ENCODE results near the gene CST8.

The CST8 gene

GRCh38 chr20:23524146-23524545 lies 33.2 kb downstream of the CST8 start:
- no peak for DNase-seq

- no peak for DNase-seq
Measured at GRCh38 chr20:23526850-23527249, 35.9 kb downstream of the CST8 start.

DNA sequence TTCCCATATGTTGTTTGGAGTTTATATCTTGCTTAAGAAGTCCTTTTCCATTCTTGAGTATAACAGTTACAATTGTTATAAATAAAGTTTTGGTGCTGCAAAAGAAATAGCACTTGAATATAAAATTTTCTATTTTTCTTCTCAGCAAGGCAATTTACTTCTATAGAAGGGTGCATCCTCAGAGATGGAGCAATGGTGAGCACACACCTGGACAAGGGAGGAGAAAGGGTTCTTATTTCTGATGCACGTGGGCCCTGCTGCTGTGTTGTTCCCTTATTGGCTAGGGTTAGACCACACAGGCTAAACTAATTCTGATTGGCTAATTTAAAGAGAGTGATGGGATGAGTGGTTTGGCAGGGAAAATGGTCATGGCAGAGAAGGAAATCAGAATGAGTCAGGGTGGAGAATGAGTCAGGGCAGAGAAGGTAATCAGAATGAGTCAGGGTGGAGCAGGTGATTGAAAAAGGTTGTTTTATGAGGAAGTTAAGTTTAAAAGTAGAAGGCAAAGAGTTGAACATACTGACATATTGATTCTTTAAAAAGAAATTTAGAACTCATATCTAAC lies 38.0 kb downstream of the CST8 start:
- no peak for DNase-seq

GRCh38 chr20:23530937-23531567 lies 40.1 kb downstream of the CST8 start:
- DNase-seq, result no peak

DNA sequence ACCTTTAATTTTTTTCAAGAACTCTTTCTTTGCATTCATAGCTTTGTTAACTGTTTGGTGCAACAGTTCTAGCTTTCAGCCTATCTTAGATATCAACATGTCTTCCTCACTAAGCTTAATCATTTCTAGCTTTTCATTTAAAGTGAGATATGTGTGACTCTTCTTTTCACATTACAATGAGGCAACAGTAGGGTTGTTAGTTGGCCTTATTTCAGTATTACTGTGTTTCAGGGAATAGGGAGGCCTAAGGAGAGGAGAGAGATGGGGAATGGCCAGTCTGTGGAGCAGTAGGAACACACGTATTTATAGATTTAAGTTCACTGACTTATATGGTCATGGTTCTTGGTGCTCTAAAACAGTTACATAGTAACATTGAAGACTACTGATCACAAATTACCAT lies 41.6 kb downstream of the CST8 start:
- no peak for DNase-seq

DNA sequence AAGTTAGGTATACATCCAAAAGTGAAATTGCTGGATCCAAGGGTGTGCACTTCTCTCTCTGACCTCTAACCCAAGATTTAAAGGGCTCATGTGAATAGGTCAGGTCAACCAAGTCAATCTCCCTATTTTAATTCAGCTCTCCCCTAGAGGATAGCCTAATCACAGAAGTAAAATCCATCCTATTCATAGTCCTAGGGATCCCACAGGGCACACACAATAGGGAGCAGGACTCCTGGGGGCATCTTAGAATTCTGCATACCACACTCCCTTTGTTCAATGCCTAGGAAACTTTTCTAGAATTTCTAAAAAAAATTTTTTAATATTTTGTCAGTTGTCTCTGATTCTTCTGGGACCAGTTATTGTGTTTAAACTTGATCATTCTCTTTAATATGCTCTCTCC lies 42.2 kb downstream of the CST8 start:
- DNase-seq, result no peak

DNA sequence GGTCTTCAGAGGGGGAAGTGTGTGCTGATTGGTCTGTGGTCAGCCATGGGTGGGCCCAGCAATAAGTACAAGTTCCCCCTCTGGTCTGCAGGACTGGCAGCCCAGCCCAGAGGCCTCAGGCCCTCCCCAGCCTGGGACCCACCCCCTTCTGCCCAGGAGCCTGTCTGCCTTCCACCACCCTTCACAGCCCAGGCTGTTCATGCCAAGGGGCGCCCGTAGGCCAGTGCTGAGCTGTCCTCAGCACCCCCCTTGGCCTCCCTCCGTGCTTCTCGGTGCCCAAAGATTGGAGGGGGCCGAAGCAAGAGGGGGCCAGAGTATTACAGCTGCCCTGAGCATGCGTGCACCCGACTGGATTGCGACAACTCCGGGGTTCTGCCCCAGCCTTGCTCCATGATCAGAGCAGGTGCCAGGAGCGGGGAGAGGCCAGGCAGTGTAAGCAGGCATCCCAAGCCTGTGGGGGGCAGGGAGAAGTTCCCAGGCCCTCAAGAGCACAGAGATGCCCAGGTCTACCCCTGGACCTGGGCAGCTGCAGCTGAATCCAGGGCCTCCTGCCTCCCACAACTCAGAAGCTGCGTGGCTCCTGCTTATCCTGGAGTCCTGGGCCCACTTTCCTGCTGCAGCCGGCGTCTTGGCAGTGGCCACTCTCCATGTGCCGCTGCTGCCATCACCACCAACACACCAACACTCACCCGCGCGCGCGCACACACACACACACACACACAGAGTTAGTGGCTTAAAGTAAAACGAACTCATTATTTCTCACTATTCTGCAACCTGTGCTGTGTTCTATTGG lies 44.1 kb downstream of the CST8 start:
- DNase-seq, result no peak

DNA sequence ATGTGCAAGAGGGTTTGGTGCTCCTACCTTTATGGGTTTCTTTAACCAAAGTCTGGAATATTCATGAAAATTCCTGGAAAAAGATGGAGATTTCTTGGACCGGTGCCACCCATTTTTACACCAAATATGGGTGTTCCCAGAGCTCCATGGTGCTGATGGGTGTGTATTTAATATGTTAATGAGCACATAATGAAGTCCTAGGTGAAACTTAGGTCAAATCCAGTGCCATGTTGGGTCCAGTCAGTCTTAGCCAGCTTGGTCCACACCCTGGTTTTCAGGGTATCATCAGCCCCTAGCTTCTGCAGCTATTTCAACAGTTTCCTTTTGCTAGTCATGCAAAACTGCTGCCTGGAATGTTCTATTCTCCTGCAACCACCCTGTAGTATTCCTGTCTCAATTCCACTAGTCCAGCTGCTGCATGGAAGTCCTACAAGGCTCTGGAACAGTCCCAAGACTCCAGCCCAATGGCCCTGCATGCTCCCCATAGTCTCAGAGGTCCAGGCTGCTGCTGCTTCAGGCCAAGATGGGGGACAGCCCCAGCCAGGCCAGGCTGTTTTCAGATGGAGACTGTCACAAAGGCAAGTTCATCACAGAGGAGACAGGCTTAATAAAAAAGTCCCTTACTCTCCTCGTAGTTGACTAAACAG lies 45.5 kb downstream of the CST8 start:
- DNase-seq, result no peak

GRCh38 chr20:23537030-23537429 lies 46.1 kb downstream of the CST8 start:
- DNase-seq, result no peak

DNA sequence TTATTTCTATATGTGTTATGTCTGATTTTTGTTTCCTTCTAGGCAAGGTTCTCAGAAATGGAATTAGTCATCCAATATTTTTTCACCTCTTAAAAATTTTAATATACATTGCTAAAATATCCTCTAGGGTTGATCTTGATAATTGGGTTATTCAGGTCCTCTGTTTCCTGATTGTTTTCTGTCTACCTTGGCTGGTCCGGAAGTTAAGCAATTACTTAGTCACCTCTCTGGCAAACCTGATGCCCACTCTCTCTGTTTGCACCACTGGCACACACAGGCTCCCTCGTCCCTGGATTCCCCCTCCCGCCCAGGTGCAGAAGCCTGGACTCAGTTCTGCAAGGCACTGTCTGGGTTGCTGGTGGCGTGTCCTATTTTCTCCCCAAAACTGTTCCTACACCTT lies 49.7 kb downstream of the CST8 start:
- DNase-seq, result no peak

DNA sequence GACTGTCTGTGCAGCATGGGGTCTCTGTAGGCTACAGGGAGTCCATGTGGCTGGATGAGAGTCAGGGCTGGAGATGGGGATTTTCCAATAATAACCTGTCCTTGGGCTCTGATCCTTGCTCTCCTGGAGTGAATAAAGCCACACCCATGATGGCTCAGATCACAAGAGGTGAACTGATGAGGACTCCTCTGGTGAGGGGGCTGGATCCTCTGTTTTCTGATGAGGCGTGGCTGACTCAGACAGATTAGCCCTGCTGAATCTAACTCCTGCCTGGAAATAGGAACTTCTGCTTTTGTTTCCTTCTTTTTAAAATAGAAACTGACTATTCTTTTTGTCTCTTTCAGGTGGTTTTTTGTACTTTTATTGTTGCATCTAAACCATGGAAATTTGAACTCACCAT lies 50.4 kb downstream of the CST8 start:
- no peak for DNase-seq

DNA sequence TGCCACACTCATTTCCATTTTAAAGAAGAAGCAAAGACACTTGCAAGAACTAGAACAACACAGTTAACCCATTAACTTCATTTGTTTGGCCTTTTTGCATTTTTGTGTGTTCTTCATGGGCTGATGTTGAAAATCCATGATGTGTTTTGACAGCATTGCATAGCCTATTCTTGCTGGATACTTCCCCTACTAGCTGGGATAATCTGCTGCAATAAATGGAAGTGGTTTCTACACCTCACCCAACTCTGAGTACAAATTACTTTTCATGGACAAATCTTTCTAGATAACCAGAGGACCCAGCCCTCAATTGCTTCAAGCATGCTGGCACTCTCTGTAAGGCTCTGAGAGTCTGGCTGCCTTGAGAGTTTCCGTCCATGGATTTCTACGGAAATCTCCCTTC lies 50.9 kb downstream of the CST8 start:
- DNase-seq, result no peak

- DNase-seq, result no peak
Measured at GRCh38 chr20:23542801-23543200, 51.9 kb downstream of the CST8 start.

DNA sequence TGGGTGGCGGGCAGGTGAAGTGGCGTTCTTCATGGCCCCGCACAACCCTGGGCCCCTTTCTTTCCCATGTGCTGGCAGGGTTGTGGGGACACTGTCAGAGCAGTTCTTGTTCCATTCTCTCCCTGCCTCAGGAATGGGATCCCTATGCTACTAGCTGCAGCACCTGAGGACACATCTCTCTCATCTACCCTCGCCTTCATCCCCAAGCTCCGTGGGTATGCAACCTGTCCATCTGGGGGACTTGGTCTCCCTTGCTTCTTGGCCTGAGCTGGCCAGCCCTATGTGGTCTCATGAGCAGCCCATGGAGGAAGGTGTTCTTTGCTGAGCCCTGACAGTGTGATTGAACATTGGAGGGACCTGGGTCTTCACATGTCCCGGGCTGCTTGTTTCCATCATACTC lies 53.2 kb downstream of the CST8 start:
- no peak for DNase-seq
